ENCODE data around the gene SH3PXD2A.
"Not testable (repeated sequence)": the region's sequence is repeated elsewhere in the genome, so short reads cannot be mapped to it uniquely, and the experiment has no call there.

SH3PXD2A gene

GRCh38 chr10:103849880-103850571 lies 5.3 kb downstream of the SH3PXD2A start:
- DNase-seq (ENCODE audit: low read depth in 4 of 4, low spot score in 1 of 4) = no peak

- no peak for DNase-seq (ENCODE audit: low read depth in 4 of 4, low spot score in 1 of 4)
These were observed 6.0 kb downstream of the SH3PXD2A start for GRCh38 chr10:103849212-103849877.

- DNase-seq (ENCODE audit: low read depth in 4 of 4, low spot score in 1 of 4) = no peak
These were observed 7.4 kb downstream of the SH3PXD2A start for GRCh38 chr10:103847909-103848468.

DNA sequence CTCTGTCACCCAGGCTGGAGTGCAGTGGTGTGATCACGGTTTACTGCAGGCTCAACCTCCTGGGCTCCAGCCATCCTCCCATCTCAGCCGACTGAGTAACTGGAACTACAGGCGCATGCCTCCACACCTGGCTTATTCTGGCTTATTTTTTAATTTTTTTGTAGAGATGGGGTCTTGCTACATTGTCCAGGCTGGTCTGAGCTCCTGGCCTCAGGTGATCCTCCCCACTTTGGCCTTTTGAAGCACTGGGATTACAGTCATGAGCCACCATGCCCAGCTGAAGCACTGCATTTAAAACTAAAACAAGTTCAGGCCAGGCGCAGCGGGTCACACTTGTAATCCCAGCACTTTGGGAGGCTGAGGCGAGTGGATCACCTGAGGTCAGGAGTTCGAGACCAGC lies 8.0 kb downstream of the SH3PXD2A start:
- no peak for DNase-seq (ENCODE audit: low read depth in 4 of 4, low spot score in 1 of 4)

- no peak for DNase-seq (ENCODE audit: low read depth in 4 of 4, low spot score in 1 of 4)
These were observed 9.4 kb downstream of the SH3PXD2A start for GRCh38 chr10:103845972-103846371.

- DNase-seq (ENCODE audit: low read depth in 4 of 4, low spot score in 1 of 4) = not testable (repeated sequence)
These were observed 10.0 kb downstream of the SH3PXD2A start for GRCh38 chr10:103845346-103845745.

- DNase-seq (ENCODE audit: low read depth in 4 of 4, low spot score in 1 of 4) = no peak
These were observed 11.4 kb downstream of the SH3PXD2A start for GRCh38 chr10:103843854-103844570.

DNA sequence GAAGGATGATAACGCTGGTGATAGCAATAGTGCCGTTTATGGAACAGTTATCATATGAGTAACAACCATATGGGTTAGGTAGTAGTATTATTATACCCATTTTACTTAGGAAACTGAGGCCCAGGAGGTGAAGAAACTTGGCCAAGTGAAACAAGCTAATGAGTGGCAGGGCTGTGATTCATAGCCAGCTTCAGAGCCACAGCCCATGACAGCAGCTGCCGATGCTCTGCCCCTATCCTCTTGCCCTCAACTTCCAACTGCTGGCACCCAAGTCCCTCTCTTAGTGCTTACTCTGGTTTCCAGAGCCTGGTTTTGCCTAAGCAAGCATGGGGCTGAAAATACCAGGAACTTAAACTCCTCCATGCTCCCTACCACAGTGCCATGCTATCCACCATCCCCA lies 12.3 kb downstream of the SH3PXD2A start:
- no peak for DNase-seq (ENCODE audit: low read depth in 4 of 4, low spot score in 1 of 4)

- DNase-seq (ENCODE audit: low read depth in 4 of 4, low spot score in 1 of 4) = no peak
These were observed 12.8 kb downstream of the SH3PXD2A start for GRCh38 chr10:103842605-103843004.

GRCh38 chr10:103841519-103841918 lies 13.9 kb downstream of the SH3PXD2A start:
- no peak for DNase-seq (ENCODE audit: low read depth in 4 of 4, low spot score in 1 of 4)

GRCh38 chr10:103840740-103841070 lies 14.7 kb downstream of the SH3PXD2A start:
- DNase-seq (ENCODE audit: low read depth in 4 of 4, low spot score in 1 of 4) = no peak

DNA sequence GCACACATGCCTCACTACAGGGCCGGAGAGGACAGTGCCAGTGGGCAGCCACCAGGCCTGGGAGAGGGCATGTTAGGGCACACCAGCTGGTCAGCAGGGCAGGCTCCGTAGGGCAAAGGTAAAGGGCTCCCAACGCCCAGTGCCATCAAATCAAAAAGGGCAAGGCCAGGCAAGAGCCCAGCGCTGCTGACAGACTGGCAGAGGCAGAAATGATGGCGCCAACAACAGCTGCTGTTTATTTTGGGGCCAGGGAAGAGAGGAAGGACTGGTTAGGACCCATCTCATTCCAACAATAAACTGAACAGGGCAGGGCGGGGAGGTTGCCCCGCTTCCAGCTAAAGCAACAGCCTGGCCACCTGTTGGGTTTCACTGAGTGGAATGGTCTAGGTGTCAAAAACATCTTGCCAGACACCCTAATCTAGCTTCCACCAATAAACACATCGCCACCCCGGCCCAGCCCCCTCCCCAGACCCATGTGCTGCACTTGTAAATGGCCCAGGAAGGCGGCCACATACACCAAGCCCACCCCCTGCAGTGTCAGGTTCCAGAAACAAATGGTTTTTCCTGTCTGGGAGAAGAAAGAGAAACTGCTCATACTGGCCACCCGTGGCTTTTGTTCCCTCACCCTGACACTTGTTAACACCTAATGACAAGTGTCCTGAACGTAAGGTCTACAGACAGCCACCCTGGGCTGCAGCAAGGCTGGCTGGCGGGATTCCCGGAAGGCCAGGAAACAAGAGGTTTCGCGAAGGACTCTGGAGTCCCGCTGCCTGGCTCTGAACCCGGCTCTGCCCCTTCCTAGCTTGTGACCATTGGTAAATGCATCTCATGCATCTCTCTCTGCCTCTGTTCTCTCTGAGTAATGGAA lies 15.3 kb downstream of the SH3PXD2A start:
- no peak for DNase-seq (ENCODE audit: low read depth in 4 of 4, low spot score in 1 of 4)

DNA sequence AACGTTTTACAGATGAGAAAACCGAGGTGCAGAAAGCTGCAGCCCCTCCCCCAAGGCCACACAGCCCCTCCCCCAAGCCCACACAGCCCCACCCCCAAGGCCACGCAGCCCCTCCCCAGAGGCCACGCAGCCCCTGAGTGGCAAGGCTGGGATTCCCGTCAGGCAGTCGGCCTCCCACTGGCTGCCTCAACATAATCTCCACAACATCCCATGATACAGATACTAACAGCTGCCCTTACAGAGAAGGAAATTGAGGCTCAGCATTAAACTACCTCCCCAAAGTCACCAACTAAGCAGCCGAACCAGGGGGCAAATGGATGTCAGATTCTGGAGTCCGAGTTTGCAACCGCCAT lies 15.9 kb downstream of the SH3PXD2A start:
- DNase-seq (ENCODE audit: low read depth in 4 of 4, low spot score in 1 of 4) = no peak

DNA sequence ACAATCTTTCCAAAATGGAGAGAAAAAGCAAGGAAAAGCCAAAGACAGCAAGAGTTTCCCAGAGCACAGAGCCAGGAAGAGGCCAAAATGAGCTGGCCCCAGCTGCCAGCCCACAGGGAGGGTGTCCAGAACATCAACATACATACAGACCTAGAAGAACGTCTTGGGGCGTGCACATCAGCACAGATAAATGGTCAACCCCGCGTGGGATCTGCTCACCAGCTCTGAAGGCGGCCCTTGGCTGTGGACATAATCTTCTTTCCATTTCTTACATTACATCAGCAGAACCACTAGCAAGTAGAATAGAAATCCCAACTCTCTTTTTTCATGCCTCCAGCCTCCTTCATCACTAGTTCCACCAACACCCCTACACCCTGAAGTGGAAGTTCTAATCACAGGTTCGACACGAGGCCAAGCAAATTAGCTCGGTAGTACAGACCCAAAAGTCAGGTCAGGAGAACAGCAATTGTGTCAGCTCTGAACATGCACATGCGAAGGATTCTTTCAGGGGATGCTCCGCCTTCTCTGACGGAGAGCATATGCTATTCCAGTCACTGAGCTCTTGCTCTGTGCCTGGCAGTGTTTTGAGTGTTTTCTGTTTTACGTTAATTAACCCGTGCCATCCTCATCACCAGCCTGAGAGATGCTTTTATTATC lies 16.4 kb downstream of the SH3PXD2A start:
- no peak for DNase-seq (ENCODE audit: low read depth in 4 of 4, low spot score in 1 of 4)

GRCh38 chr10:103838070-103838395 lies 17.3 kb downstream of the SH3PXD2A start:
- DNase-seq (ENCODE audit: low read depth in 4 of 4, low spot score in 1 of 4) = no peak

- DNase-seq (ENCODE audit: low read depth in 4 of 4, low spot score in 1 of 4) = no peak
These were observed 17.9 kb downstream of the SH3PXD2A start for GRCh38 chr10:103837370-103838069.

GRCh38 chr10:103836861-103837260 lies 18.5 kb downstream of the SH3PXD2A start:
- no peak for DNase-seq (ENCODE audit: low read depth in 4 of 4, low spot score in 1 of 4)

- no peak for DNase-seq (ENCODE audit: low read depth in 4 of 4, low spot score in 1 of 4)
These were observed 19.1 kb downstream of the SH3PXD2A start for GRCh38 chr10:103836273-103836672.

GRCh38 chr10:103835096-103836050 lies 20.0 kb downstream of the SH3PXD2A start:
- no peak for DNase-seq (ENCODE audit: low read depth in 4 of 4, low spot score in 1 of 4)

Measured in stimulated activated CD4-positive, alpha-beta T cell treated with anti-CD3 and anti-CD28 coated beads, Interleukin-1b, Interleukin-23, amount 100 ng/mL, for 24 hours (primary cell).